HUDEP-2 (cell line): ENCODE data around the gene C1orf159.
"Not testable (repeated sequence)": the region's sequence is repeated elsewhere in the genome, so short reads cannot be mapped to it uniquely, and the experiment has no call there.

Experiments used
- DNase-seq, 76 experiments: peaks; one replicate each; lab custom pipeline; 2025; ENCODE audit not compliant: unreplicated experiment in 76 of 76; lab: John Stamatoyannopoulos, UW

Gene C1orf159

GRCh38 chr1:1150100-1150499 is 34.2 kb upstream of the C1orf159 start:
- no peak for DNase-seq

GRCh38 chr1:1149416-1149815 is 33.5 kb upstream of the C1orf159 start:
- DNase-seq: no peak

GRCh38 chr1:1148569-1148968 is 32.7 kb upstream of the C1orf159 start:
- DNase-seq: no peak

GRCh38 chr1:1148061-1148460 is 32.2 kb upstream of the C1orf159 start:
- no peak for DNase-seq

GRCh38 chr1:1146596-1146995 is 30.7 kb upstream of the C1orf159 start:
- DNase-seq: no peak

GRCh38 chr1:1146026-1146425 is 30.1 kb upstream of the C1orf159 start:
- DNase-seq: no peak

GRCh38 chr1:1145547-1145914 is 29.6 kb upstream of the C1orf159 start:
- DNase-seq: no peak

- no peak for DNase-seq
Observed at GRCh38 chr1:1144843-1145546, 29.1 kb upstream of the C1orf159 start.

- no peak for DNase-seq
Observed at GRCh38 chr1:1144122-1144842, 28.4 kb upstream of the C1orf159 start.

GRCh38 chr1:1143636-1144035 is 27.7 kb upstream of the C1orf159 start:
- DNase-seq: no peak

GRCh38 chr1:1142844-1143243 is 27.0 kb upstream of the C1orf159 start:
- DNase-seq: no peak

- not testable (repeated sequence) for DNase-seq
Observed at GRCh38 chr1:1142352-1142751, 26.5 kb upstream of the C1orf159 start.

- no peak for DNase-seq
Observed at GRCh38 chr1:1141911-1142250, 26.0 kb upstream of the C1orf159 start.

- DNase-seq: no peak
Observed at GRCh38 chr1:1141244-1141910, 25.5 kb upstream of the C1orf159 start.

- no peak for DNase-seq
Observed at GRCh38 chr1:1140673-1141072, 24.8 kb upstream of the C1orf159 start.

- no peak for DNase-seq
Observed at GRCh38 chr1:1137256-1138045, 21.6 kb upstream of the C1orf159 start.

- DNase-seq: no peak
Observed at GRCh38 chr1:1136547-1137230, 20.8 kb upstream of the C1orf159 start.

GRCh38 chr1:1135339-1136136 is 19.6 kb upstream of the C1orf159 start:
- peak in 4 of 76 experiments; percentile 4 to 26 (median 8) for DNase-seq

- DNase-seq: no peak
Observed at GRCh38 chr1:1134300-1134970, 18.5 kb upstream of the C1orf159 start.
